Neural cell (in vitro differentiated cells): Measurements from ENCODE around the gene RYR3. TPM values are rescaled to one million over a fixed set of nuclear protein-coding genes. Genes with fewer than 3 reads are reported as not detected.

Source experiments
- H2AFZ ChIP-seq: fragments of 200-600, 300-800 bp; sonication (generic), shearing (Covaris generic); 2 replicates; pipeline ENCODE4 v1.6.0; 2014; ENCODE audit warnings: low read depth, mild to moderate bottlenecking, antibody characterized with exemption, low read length, moderate library complexity
- H3F3A ChIP-seq: fragments of 200-600 bp; shearing (Covaris generic); 2 replicates; pipeline ENCODE4 v1.6.1; 2016; ENCODE audit warnings: mild to moderate bottlenecking, moderate library complexity, mixed read lengths, antibody characterized with exemption, low read length; ENCODE audit not compliant: insufficient read depth, poor library complexity, severe bottlenecking
- H3K27ac ChIP-seq: fragments of 200-600, 300-800 bp; sonication (generic), shearing (Covaris generic); 2 replicates; pipeline ENCODE4 v1.5.1; 2014; ENCODE audit warnings: mild to moderate bottlenecking, low read length, moderate library complexity
- H3K27me3 ChIP-seq: fragments of 300-800, 200-600 bp; sonication (generic), shearing (Covaris generic); 2 replicates; pipeline ENCODE4 v1.6.0; 2014; ENCODE audit warnings: mild to moderate bottlenecking, low read depth, low read length, moderate library complexity; ENCODE audit not compliant: insufficient read depth
- H3K36me3 ChIP-seq: fragments of 300-800, 200-600 bp; sonication (generic), shearing (Covaris generic); 2 replicates; pipeline ENCODE4 v1.5.1; 2014; ENCODE audit warnings: mild to moderate bottlenecking, antibody characterized with exemption, low read length, moderate library complexity; ENCODE audit not compliant: insufficient read depth
- H3K4me2 ChIP-seq: fragments of 300-800, 200-600 bp; sonication (generic), shearing (Covaris generic); 2 replicates; pipeline ENCODE4 v1.6.0; 2014; ENCODE audit warnings: mild to moderate bottlenecking, low read length
- H3K4me3 ChIP-seq: fragments of 300-800, 200-600 bp; sonication (generic), shearing (Covaris generic); 2 replicates; pipeline ENCODE4 v1.5.1; 2014; ENCODE audit warnings: mild to moderate bottlenecking, low read length, moderate library complexity
- H3K79me2 ChIP-seq: fragments of 200-600 bp; shearing (Covaris generic); replicated peaks from 2 replicates; pipeline ENCODE4 v1.6.0; 2014; ENCODE audit warnings: mild to moderate bottlenecking, low read length, moderate library complexity; ENCODE audit not compliant: insufficient read depth
- H3K9ac ChIP-seq: fragments of 300-800, 200-600 bp; sonication (generic), shearing (Covaris generic); 2 replicates; pipeline ENCODE4 v1.6.1; 2016; ENCODE audit warnings: mild to moderate bottlenecking, low read length, mixed read lengths
- H3K9me2 ChIP-seq: fragments of 200-600 bp; shearing (Covaris generic); 2 replicates; pipeline ENCODE4 v1.6.1; 2016; ENCODE audit warnings: mild to moderate bottlenecking, low read length, mixed read lengths; ENCODE audit not compliant: insufficient read depth
- H3K9me3 ChIP-seq: fragments of 200-600, 300-800 bp; sonication (generic), shearing (Covaris generic); 2 replicates; pipeline ENCODE4 v1.6.1; 2016; ENCODE audit warnings: mild to moderate bottlenecking, mixed run types, low read length, moderate library complexity, mixed read lengths
- H4K20me1 ChIP-seq: fragments of 200-600 bp; shearing (Covaris generic); 2 replicates; pipeline ENCODE4 v1.6.1; 2016; ENCODE audit warnings: mild to moderate bottlenecking, mixed run types; ENCODE audit not compliant: insufficient read depth
- CTCF ChIP-seq: fragments of 450-650 bp; IDR thresholded peaks from 2 replicates; pipeline ENCODE4 v1.5.1; 2014; ENCODE audit warnings: antibody characterized with exemption, mild to moderate bottlenecking, moderate library complexity; ENCODE audit not compliant: poor library complexity, severe bottlenecking
- EP300 ChIP-seq: fragments of 450-650 bp; conservative IDR thresholded peaks from 2 replicates; pipeline ENCODE4 v1.6.1; 2014; ENCODE audit warnings: antibody characterized with exemption, mild to moderate bottlenecking, moderate library complexity; ENCODE audit not compliant: poor library complexity, severe bottlenecking
- EZH2 ChIP-seq: fragments of 200-600, 300-800 bp; shearing (Covaris generic), sonication (generic); IDR thresholded peaks from 2 replicates; pipeline ENCODE4 v1.6.1; 2014; ENCODE audit warnings: antibody characterized with exemption, low read length, borderline replicate concordance, mild to moderate bottlenecking; ENCODE audit not compliant: insufficient read depth, poor library complexity, severe bottlenecking
- MXI1 ChIP-seq: fragments of 450-650 bp; conservative IDR thresholded peaks from 2 replicates; pipeline ENCODE4 v1.6.1; 2014; ENCODE audit warnings: antibody characterized with exemption, mild to moderate bottlenecking; ENCODE audit not compliant: poor library complexity, severe bottlenecking
- POLR2AphosphoS5 ChIP-seq: IDR thresholded peaks from 2 replicates; pipeline ENCODE4 v1.6.1; 2012
- RAD21 ChIP-seq: fragments of 450-650 bp; conservative IDR thresholded peaks from 2 replicates; pipeline ENCODE4 v1.6.1; 2014; ENCODE audit warnings: antibody characterized with exemption, mild to moderate bottlenecking, moderate library complexity
- REST ChIP-seq: IDR thresholded peaks from 2 replicates; pipeline ENCODE4 v1.6.1; 2012; ENCODE audit warnings: borderline replicate concordance
- SMC3 ChIP-seq: fragments of 450-650 bp; conservative IDR thresholded peaks from 2 replicates; pipeline ENCODE4 v1.6.1; 2014; ENCODE audit warnings: antibody characterized with exemption, mild to moderate bottlenecking, moderate library complexity; ENCODE audit not compliant: poor library complexity
- TAF1 ChIP-seq: IDR thresholded peaks from 2 replicates; pipeline ENCODE4 v1.6.1; 2012; ENCODE audit warnings: low read depth
- polyA plus RNA-seq: library from polyadenylated mRNA; depleted of rRNA; stranded (reverse); fragments of >200 nt; gene quantifications from 2 replicates; pipeline ENCODE4 v1.2.3, GENCODE V29; 2014

Gene RYR3
- polyA plus RNA-seq, 1 donor from 2014 or later: 12.6 TPM

GRCh38 chr15:33636958-33637357 is 326.2 kb downstream of the RYR3 start:
- no peaks in the 10 kb centered on the region for H3K9me3 ChIP-seq
- no peak overlapping the region for H3K4me2 ChIP-seq
- no peaks in the 10 kb centered on the region for H3K27me3 ChIP-seq
- no peak overlapping the region for H2AFZ ChIP-seq
- H3K36me3 ChIP-seq: no peaks in the 10 kb centered on the region
- H3K9ac ChIP-seq: no peak overlapping the region
- no peak overlapping the region for H3K4me3 ChIP-seq
- H3K79me2 ChIP-seq: no peaks in the 10 kb centered on the region
- H3F3A ChIP-seq: no peaks in the 10 kb centered on the region
- no peak for TF ChIP-seq SMC3
- TF ChIP-seq EP300: no peak
- no peak for TF ChIP-seq TAF1
- no peaks in the 10 kb centered on the region for H3K9me2 ChIP-seq
- no peaks in the 10 kb centered on the region for H4K20me1 ChIP-seq
- H3K27ac ChIP-seq: no peak overlapping the region

- H3K9ac ChIP-seq: no peak overlapping the region
- TF ChIP-seq TAF1: no peak
- TF ChIP-seq EZH2: no peak
- no peak for TF ChIP-seq MXI1
- no peak for TF ChIP-seq POLR2AphosphoS5
- no peak for TF ChIP-seq EP300
- TF ChIP-seq RAD21: no peak
- TF ChIP-seq REST: no peak
- TF ChIP-seq SMC3: no peak
- no peak for TF ChIP-seq CTCF
- no peaks in the 10 kb centered on the region for H3K36me3 ChIP-seq
- H3K79me2 ChIP-seq: no peaks in the 10 kb centered on the region
- no peaks in the 10 kb centered on the region for H3K27me3 ChIP-seq
- H3F3A ChIP-seq: no peaks in the 10 kb centered on the region
- no peak overlapping the region for H3K4me3 ChIP-seq
- H3K9me3 ChIP-seq: no peaks in the 10 kb centered on the region
- H2AFZ ChIP-seq: no peak overlapping the region
- H3K4me2 ChIP-seq: no peak overlapping the region
- no peaks in the 10 kb centered on the region for H4K20me1 ChIP-seq
- H3K27ac ChIP-seq: no peak overlapping the region
- H3K9me2 ChIP-seq: no peaks in the 10 kb centered on the region
Observed at GRCh38 chr15:33638453-33638852, 327.7 kb downstream of the RYR3 start.

GRCh38 chr15:33639051-33639450 is 328.3 kb downstream of the RYR3 start:
- Histone ChIP-seq H3K4me3 (no peak overlapping the region), H3K4me2 (no peak overlapping the region), H3K27me3 (no peaks in the 10 kb centered on the region), H3K27ac (no peak overlapping the region), H3K9me2 (no peaks in the 10 kb centered on the region), H3K36me3 (no peaks in the 10 kb centered on the region), H2AFZ (no peak overlapping the region), H3F3A (no peaks in the 10 kb centered on the region), H3K79me2 (no peaks in the 10 kb centered on the region), H3K9ac (no peak overlapping the region), H3K9me3 (no peaks in the 10 kb centered on the region), H4K20me1 (no peaks in the 10 kb centered on the region)
- no peak for TF ChIP-seq SMC3
- peak; percentile 29 for TF ChIP-seq EP300
